Stimulated activated CD4-positive, alpha-beta T cell treated with anti-CD3 and anti-CD28 coated beads, Interleukin-2, amount 100 ng/mL, for 4 hours (primary cell): ENCODE data around the gene SNED1.
A peak's percentile ranks its signal among the peaks of the same experiment; 100 is the strongest.

Experiments
- DNase-seq: peaks from one replicate; pipeline ENCODE4 v3.0.0-alpha.2; 2020; ENCODE audit warnings: low read depth

Gene SNED1

DNA sequence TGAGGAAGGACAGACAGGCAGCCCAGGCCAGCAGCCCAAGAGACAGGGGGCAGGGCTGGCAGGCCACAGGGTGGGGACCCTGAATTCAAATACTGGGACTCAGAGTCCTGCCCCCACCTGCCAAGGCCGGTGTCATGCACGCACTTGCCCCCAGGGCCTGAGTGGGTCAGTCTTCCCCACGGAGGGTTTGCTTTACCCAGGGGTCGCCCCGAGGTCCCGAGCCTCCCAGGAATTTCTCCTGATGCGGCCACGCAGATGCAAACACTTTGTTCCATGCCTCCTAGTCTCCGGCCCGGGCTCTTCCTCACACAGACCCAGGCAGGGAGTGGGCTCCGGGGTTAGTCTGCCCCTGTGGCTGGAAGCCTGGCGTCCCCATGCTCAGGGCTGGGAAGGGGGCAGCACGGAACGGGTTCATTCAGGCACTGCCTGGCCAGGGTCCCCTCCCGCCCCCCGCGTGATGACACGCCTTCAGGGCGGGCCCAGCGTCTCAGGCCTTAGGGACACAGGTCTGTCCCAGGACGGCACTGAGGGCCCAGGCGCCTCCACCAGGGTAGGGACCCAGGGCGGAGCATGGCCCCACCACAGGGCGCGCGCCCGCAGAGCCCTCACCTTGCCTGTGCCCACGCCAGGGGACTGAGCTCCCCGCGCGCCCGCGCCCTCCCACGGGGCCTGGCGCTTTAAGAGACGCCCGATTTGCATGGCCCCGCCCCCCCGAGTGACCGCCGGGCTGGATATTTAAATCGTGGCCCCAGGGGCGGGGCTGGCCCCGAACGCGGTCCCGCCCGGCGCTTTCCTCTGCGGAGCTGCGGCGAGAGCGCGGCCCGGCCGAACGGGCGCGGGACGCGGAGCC, at the start of gene SNED1:
SNED1 (plus strand) TSS at position 763 of the 850 bp plus-strand sequence. CDS start 220 bp downstream, outside the sequence.
- DNase-seq, result peak; percentile 7

DNA sequence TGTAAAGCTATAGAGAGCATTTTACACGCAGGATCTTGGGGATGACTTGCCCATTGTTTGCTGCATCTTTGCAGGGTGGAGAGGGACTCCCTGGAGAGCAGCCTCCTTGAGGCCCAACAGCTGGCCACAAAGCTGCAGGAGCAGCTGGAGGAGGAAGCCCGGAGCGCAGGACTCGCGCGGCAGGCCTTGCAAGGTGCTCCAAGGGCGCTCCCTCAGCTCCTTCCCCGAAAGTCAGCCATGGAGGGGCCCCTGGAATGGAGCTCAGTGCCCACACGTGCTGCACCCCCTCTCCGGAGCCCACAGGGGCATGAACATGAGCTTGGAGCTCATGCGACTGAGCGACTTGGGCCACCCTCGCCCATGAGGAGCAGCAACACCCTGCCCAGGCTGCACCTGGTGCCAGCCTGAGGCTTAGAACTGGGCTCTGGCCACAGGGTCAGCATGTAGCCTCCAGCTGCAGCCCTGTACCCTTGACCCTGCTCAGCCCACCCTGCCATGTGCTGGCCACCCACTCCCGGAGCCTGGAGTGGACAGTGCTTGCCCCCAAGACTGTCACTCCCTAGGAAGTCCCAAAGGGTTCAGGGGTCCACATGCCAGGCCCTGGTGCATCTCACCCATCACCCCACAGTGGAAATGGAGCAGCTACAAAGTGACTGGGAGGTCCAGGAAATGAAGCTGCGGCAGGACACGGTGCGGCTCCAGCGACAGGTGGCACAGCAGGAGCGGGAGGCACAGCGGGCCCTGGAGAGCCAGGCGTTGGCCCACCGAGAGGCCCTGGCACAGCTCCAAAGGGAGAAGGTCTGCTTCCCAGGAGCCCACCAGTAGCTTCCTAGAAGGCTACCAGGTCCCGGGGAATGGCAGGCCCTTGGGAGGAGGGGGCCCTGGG, 49.3 kb upstream of the SNED1 start:
- DNase-seq, result no peak

DNA sequence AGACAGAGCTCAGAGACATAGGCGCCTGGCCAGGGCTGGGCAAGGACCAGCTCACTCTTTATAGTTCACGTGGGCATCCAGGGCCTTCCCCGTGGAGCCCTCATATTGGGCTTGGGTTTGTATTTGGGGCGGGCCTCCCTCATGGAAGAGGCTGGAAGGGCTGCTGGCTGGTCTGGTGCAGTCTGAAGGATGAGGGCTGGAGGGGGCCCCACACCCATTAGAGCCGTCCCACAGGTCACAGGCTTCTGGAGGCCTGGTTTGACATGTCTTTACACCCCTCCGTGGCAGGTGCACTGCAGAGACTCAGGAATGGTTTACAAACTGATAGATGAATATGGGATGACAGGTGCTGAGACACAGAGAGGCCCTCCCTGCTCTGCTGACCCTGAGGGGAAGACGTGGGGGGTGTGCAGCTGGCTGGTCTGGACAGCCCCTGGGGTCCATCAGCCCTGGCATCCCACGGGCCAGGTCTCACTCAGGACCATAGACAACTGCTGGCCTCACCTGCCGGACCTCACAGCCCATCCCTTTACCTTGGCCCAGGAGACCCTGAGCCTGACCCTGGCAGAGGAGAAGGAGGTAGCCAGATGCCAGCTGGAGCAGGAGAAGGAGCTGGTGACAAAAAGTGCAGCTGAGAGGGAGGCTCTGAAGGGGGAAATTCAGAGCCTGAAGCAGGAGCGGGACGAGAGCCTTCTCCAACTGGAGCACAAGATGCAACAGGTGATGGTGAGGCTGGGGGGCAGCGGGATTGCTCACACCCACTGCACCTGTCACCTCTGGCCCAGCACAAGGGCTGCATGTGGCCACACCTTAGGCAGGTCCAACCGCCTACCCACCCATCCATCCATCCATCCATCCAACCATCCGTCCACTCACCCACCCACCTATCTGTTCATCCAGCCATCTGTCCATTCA, 48.4 kb upstream of the SNED1 start:
- DNase-seq, result no peak

DNA sequence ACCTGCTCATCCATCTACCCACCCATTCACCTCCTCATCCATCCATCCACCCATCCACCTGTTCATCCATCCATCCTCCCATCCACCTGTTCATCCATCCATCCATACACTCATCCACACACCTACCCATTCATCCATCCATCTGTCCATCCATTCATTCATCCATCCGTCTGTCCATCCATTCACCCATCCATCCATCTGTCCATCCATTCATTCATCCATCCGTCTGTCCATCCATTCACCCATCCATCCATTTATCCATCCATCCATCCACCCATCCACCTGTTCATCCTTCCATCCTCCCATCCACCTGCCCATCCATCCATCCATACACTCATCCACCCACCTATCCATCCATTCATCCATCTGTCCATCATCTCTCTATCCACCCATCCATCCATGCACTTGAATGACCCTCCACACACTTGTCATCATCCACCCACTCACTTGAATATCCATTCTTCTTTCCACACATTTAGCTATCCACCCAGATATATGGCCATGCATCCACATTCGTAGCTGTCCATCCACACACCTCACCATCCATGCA, 47.3 kb upstream of the SNED1 start:
- DNase-seq, result no peak

DNA sequence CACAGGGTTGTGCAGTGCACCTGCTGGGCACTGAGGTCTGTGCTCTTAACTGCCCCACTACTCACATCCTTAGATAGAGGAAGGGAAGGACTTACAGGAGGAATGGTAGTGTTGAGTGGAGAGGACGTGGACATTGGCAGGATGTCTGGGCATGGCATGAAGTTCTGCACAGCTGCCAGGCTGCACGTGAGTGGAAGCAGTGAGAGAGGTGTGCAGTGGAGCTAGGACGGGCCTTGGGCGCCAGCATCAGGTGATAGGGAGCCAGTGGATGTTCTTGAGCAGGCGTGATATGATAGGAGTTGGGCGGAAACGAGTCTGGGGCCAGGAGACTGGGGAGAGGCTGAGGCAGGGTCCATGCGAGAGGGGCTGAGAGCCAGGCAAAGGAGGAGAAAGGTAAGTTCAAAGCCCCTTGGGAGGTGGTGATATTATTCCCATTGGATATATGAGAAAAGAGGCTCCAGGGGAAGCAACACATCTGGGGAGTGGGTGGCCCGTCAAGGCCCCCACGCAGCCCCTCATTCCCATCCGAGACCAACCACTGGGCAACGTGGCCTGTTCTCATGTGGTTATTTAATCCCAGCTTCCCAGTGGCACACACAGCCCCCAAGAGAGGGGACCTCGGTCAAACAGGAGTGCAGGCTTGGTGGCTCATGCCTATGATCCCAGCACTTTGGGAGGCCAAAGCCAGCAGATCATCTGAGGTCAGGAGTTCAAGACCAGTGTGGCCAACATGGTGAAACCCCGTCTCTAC, 45.7 kb upstream of the SNED1 start:
- no peak for DNase-seq

DNA sequence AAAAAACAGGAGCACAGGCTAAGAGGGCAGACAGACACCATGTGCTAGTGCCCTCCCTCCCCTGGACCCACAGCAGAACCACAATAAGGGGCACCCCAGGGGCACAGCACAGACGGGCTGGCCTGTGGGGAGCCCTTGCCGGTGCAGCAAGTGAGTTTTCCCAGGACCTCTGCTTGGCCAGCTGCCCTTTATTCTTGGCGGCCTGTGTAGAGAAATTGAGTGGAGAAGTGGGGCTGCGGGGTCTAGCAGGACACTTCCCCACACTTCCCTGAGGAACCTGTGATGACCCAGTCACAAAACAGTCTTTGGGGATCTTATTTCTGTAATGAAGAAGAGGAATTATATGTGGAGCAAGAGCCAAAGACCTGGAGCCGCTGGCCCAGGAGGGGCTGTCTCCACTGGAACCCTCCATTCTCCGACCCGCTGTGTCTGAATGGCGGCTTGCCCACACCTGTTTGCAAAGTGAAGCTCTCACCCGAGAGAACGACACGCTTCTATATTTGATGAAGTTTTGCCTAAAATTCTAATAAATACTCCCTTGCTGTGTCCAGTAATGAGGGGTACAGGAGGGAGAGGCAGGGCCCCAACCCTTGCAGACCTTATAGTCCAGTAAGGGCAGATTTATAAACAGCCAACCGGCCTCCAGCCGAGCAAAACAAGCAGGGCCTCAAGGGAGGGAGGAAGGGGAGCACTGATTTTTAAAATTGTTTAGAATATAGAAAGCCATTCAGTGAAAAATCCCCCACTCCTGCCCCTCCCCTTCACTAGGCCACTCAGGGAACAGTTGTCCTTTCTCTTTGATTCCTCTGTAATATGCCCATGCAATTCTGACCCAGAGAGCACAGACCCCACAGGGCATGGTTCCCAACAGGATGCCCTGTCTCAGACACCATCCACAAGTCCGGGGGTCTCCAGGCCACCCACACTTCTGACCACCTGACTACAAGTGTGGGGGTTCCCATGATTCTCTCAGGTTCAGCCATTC, 44.7 kb upstream of the SNED1 start:
- DNase-seq, result no peak

DNA sequence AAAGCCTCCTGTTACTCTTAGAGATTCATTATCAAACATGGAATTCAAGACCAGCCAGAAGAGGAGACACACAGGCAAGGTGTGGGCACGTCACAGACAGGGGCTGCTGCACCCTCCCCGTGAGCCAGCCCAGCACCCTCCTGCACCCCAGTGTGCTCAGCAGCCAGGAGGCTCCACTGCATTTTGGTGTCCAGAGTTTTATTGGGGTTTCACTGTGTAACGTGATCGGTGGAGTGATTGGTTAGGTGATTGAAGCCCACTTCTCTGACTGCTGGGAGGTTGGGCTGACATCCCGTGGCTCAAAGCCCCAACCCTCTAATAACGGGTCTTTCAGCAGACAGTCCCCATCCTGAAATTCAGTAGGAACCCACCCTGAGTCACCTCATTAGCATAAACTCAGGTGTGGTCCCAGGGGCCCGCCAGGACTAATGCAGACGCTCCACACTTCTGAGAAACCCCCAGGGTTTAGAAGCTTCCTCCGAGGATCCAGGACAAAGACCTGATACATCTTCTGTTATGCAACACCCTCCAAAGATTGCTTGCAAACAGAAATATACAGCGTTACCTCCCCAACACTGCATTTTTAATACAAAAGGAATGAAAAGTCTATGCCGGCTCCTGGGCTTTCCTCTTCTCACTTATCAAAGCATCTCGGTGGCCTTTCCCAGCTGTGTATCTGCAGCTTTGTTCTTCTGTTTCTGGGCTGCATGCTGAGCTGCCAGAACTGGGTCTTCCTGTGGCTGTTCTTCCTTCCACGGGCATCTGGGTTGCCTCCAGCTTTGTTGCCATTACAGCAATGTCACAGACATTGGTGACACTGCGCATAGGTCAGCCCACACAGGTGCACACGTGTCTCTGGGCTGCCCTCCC, 43.7 kb upstream of the SNED1 start:
- DNase-seq, result no peak

DNA sequence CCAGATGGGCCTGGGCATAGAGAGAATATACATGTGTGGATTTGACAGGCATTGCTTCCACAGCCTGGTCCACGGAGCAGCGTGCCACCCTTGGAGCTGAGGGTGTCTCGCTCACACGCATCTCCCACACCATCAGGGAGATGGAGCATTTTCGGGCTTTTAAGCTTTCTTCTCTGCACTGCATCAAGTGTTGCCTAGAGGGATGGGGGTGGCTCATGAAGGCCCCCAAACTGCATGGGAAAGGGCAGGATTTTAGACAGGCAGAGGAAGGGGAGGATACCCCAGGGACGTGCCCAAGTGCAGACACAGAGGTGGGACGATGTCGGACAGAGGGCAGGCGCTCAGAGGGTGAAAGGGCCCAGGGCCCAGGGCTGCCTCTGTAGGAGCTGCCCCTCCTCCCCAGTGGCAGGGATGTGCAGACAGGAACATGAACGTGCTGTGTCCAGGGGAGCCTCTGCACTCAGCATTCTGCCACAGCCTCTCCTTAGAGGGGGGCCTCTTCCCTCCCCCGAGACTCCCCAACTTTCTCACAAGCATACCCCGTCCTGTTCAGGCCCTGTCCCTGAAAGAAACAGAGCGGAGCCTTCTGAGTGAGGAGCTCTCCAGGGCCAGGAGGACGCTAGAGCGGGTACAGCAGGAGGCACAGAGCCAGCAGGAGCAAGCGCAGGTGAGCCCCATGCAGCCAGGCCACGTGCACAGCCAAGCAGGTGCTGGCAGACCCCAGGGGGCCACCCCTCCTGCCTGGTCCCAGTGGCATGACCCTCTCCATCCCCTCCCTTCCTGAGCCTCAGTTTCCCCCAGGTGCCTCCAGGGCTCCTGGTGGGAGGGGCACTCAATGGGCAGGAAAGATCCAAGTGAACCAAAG, 42.9 kb upstream of the SNED1 start:
- DNase-seq, result no peak

DNA sequence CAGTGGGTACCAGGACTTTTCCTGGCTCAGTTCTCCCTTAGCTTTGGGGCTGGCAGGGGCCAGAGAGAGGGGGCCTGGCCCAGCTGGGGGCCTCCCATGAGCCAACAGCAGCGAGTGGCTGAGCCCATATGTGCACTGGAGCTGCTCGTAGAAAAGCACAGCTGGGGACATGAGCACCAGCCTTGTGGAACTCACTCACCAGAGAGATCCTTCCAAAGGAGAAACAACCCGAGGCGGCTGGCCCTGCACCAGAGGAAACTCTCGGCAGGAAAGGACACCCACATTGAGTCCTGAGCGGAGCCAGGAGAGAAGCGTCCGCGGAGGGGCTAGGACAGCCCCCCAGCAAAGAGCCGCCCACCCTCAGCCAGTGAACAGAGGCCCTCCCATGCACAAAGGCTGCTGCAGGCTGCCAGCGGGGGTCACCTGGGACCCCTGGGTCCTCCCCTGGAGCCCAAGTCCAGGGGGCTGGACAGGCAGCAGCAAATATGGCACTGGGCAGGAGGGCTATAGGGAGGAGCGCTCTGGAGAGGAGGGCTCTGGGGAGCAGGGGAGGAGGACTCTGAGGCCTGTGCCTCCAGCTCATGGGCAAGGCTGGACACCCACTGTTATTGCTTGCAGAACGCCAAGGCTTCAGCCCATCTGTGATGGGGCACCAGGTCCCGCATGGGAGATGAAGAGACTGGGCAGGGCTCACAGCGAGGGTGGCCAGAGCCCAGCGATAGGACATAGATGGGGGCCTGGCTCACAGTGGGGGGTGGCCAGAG, 42.1 kb upstream of the SNED1 start:
- DNase-seq, result no peak

DNA sequence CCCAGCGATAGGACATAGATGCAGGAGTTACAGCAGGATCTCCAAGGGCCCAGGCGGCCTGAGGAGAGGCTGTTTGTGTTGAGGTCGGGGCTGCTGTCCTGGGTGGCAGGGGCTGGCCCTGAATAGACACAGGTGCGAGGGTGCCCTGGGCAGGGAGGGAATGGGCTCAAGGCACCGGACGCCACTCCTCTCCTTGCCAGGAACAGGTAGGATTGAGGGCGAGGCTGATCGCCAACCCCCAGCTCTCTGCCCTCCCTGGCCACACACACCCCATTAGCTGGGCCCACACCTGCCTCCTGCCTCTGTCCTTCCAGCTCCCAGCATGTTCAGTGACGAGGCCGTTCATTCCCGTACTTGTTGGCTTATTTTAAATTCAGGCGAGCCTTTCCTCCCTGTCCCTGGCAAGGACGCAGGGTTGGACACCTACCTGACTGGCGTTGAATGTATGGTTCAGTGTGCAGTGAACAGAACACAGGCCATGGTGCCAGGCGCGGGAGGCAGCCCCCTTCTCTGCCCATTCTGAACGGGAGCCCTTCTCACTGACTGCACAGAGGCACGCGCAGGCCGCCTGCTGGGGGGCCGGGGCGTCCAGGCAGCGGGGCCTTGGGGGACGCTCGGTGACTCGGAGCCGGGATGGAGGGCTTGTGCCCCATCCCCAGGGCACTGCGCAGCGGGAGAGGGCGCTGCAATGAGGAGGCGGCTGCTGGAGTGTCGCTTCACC, 41.3 kb upstream of the SNED1 start:
- DNase-seq, result no peak

DNA sequence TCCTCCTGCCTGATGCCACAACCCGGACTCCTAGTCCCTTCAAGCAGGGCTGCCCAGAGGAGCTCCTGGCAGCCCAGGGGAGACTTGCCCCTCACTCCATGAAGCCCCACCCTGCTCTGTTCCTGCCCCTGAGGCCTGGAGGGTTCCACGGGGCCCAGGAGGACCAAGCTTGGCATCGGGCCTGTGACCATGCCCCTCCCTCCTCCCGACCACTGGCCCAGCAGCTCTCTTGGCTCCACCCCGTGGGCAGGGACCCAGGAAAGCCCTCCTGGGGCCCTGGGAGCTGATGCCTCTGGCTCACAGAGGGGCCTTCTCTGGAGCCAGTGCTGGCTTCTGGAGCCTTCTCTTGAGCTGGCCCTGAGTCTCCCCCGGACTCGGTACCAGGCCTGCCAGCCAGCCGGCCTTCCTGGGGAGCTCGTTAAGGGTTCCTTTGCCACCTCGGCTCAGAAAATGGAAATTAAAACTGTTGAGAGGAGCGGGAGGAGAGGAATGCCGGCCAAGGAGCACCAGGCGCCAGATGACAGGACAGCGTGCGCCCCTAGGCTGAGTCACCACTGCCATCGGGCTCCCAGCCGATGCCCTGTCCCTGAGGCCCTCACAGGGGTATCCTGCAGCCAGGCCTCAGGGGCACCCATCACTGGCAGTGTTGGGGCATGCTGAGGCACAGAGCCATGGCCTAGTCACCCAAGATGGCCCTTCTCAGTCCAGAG, 40.6 kb upstream of the SNED1 start:
- DNase-seq, result no peak

DNA sequence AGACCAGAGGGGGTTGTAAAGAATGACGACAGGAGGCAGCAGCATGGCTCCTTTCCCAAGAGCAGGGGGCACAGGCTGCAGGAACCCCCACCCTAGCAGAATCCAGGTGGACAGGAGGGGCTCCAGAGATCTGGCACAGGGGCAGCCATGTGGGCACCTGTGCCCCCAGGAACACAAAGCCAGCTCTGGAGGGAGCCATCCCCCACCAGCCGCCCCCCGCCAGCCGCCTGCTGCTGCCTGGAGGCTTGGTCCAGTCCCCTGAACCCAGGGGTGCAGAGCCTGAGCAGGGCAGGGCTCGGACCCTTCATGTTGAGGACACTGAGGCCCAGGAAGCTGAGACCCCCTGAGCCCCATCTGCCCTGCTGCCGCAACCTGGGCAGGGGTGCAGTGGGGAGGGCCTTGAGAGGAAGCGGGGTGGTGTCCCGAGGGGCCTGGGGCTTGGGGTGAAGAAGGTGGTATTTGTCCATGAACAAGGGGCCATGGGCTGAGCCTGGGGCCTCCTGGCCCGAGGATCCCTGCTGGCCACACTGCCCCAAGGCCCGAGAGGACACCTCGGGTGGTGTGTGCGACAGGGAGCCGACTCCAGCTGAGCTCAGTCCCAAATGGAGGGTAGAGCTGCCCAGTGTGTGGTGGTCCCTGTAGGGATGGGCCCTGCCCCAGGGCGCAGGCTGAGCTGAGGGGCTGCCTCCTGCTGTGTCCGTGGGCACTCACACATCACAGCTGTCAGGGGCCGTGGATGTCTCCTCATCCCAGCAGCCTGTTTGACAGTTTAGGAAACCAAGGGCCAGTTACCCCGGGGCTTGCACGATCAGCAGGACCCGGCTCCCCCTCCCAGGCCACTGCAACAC, 39.8 kb upstream of the SNED1 start:
- no peak for DNase-seq

DNA sequence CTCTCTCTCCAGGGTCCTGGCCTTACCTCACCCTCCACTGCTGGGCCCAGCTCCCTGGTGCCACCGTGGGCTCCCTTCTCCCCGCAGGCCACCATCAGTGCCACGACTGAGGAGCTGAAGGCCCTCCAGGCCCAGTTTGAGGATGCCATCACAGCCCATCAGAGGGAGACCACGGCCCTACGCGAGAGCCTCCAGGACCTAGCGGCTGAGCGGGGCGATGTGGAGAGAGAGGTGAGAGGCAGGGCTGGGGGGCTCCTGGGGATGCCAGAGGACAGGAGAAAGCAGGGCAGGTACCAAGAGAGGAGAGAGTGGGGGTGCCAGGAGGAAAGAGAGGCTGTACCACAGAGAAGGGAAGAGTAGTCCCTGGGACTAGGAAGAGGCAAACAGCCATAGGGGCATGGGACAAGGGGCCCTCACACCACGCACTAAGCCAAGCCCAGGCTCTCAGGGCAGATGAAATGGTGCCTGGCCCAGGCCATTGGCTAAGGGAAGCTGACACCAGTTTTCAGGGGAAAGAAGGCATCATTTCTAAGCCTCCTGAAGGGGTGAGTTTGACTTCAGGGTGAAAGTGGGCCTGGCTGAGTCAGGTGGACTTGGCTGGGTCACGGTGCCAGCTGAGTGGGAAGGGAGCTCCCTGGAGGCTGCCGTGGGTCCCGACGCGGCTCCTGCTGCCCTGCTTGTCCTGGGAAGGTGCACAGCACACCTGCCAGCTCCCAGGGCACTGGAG, 39.0 kb upstream of the SNED1 start:
- DNase-seq, result no peak

DNA sequence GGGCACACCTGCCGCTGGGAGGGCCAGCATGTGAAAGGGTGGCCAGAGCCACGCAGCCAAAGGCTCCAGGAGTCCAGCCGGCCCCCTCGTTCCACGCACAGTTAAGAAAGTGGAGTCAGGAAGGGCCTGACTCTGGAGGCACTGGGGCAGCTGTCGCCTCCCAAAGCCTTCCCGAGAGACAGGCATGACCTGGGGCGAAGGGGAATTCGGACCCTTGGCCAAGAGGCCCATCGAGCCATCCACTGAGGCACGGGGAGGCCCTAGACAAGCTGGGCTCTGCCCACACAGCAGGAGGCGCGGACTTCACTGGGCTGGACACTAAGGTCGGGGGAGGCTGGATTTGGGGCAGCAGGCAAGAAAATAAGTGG, 38.5 kb upstream of the SNED1 start:
- DNase-seq, result no peak
